Measurements from ENCODE around the gene IGFBP3.
A peak's percentile ranks its signal among the peaks of the same experiment; 100 is the strongest.

IGFBP3 gene

DNA sequence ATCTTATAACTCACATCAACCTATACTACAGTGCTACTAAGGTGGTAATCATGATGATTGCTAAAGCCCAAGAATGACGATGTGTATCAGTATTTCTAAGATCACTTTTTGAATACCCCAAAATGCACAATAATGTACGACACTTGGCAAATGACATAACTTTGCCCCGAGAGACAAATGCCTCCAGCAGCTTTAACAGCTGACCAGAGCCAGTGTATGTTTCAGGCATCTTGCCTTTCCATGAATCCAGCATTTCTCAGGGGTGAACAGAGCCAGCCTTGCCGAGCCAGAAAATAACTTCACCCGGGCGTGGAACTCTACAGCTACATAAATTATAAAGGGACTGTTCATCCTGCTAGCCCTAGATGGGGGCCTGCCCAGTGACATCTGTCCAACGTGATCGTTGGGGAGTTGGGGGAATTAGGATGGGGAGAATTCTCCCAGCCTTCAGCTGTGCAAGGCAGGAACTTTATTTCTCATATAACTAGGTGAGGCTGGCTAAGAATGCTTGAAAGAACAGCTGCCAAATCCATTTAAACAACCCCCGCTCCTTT lies 1.8 kb downstream of the IGFBP3 start:
- ChIA-PET CTCF (interaction anchor here (1.3 to 2.9 kb wide), 6 partner anchors 11 to 1262 kb away, joined by 5 to 21 read pairs (median 10); no protein-coding TSS in a partner anchor), POLR2A (no interaction called here)
- TF ChIP-seq, protein P1, sequence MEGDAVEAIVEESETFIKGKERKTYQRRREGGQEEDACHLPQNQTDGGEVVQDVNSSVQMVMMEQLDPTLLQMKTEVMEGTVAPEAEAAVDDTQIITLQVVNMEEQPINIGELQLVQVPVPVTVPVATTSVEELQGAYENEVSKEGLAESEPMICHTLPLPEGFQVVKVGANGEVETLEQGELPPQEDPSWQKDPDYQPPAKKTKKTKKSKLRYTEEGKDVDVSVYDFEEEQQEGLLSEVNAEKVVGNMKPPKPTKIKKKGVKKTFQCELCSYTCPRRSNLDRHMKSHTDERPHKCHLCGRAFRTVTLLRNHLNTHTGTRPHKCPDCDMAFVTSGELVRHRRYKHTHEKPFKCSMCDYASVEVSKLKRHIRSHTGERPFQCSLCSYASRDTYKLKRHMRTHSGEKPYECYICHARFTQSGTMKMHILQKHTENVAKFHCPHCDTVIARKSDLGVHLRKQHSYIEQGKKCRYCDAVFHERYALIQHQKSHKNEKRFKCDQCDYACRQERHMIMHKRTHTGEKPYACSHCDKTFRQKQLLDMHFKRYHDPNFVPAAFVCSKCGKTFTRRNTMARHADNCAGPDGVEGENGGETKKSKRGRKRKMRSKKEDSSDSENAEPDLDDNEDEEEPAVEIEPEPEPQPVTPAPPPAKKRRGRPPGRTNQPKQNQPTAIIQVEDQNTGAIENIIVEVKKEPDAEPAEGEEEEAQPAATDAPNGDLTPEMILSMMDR (IDR thresholded peaks at IDR 0.05; ENCODE audit: control extremely low read depth, extremely low read depth, low read depth, missing control alignments) = no peak
- no peak for DNase-seq (ENCODE audit: extremely low spot score)

GRCh38 chr7:45918556-45918955 lies 2.5 kb downstream of the IGFBP3 start:
- TF ChIP-seq, protein P1 (IDR thresholded peaks at IDR 0.05; ENCODE audit: control extremely low read depth, extremely low read depth, low read depth, missing control alignments) = no peak
- no peak for DNase-seq (ENCODE audit: extremely low spot score)
- ChIA-PET CTCF (interaction anchor here (0.9 to 2.9 kb wide), 14 partner anchors 10 to 1335 kb away, joined by 3 to 21 read pairs (median 6); no protein-coding TSS in a partner anchor), POLR2A (no interaction called here)

DNA sequence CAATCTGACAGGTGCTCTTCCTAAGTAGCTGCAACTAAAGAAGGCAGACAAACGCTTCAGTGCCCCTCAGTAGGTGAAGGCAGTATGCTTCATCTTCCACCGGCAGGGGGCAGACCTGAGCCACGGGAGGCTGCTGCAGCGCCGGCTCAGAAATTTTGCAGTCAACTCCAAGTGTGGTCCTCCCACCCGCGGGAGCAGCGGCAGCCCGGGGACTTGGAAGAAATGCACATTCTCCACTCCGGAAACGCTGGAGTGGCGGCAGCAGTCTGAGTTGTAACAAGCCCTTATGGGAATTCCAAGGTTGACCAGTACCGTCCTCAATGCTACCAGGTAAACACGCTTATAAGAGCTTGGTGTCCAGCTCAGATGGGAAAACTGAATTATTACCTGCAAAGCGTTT lies 3.4 kb downstream of the IGFBP3 start:
- CTCF ChIA-PET = interaction anchor here (0.6 to 2.9 kb wide), 22 partner anchors 18 to 1338 kb away, joined by 3 to 21 read pairs (median 5); no protein-coding TSS in a partner anchor
- DNase-seq (ENCODE audit: extremely low spot score) = peak; percentile 82
- POLR2A ChIA-PET = no interaction called here

DNA sequence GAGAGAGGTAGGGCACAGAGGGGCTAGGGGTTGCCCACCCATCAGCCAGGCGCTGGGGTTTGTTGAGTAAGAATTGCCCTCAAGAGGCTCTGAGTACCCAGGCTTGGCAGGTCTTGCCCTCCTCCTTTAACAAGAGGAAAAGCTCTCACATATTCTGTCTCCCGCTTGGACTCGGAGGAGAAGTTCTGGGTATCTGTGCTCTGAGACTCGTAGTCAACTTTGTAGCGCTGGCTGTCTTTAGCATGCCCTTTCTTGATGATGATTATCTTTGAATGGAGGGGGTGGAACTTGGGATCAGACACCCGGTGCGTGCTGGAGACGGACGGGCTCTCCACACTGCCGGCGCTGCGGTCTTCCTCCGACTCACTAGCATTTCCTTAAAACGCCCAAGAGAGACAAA lies 4.0 kb downstream of the IGFBP3 start:
- no peak for DNase-seq (ENCODE audit: extremely low spot score)
- TF ChIP-seq, protein P1 (IDR thresholded peaks at IDR 0.05; ENCODE audit: control extremely low read depth, extremely low read depth, low read depth, missing control alignments) = no peak
- ChIA-PET CTCF (interaction anchor here (0.9 to 2.9 kb wide), 17 partner anchors 19 to 1264 kb away, joined by 3 to 21 read pairs (median 5); no protein-coding TSS in a partner anchor), POLR2A (no interaction called here)

More for the DNA sequence above, 3.4 kb downstream of the IGFBP3 start:
- TF ChIP-seq, protein P1 (IDR thresholded peaks at IDR 0.05; ENCODE audit: control extremely low read depth, extremely low read depth, low read depth, missing control alignments) = peak; percentile 81

DNA sequence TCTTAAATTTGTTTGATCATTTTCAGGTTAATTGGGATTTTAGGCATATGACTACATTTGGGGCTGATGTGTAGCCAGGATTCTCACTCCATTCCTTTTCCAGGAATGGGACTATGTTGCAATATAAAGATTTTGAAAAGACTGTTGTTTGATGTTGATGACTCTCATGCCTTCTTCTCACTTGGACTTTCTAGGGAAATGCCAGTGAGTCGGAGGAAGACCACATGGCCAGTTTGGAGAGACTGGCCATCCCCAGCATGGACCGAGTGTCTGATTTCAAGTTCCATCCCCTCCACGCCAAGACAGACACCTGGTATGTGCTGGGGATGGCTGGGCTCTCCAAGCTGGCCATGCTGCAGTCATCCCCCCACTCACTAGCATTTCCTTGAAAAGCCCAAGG lies 5.5 kb downstream of the IGFBP3 start:
- CTCF ChIA-PET = interaction anchor here (0.8 to 2.5 kb wide), 5 partner anchors 15 to 1265 kb away, joined by 3 to 6 read pairs (median 3); no protein-coding TSS in a partner anchor
- no peak for DNase-seq (ENCODE audit: extremely low spot score)
- POLR2A ChIA-PET = no interaction called here
- TF ChIP-seq, protein P1 (IDR thresholded peaks at IDR 0.05; ENCODE audit: control extremely low read depth, extremely low read depth, low read depth, missing control alignments) = no peak

DNA sequence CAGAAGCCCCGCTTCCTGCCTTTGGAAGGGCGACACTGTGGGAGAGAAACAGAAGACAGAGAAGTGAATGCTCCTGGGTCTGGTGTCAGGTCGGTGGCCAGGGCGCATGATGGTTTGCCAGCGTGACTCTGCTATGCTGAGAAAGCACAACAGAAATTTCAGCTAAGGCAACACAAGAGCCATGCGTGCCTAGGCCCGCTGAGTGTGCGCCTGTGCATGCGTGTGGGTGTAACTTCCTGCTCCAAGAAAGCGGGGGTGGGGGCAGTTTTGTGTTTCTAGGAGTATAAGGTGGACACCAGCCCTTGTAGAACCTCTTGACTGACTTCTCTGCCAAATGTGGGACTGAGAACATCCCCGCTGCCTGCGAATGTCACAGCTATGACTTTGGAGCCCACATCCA lies 6.2 kb downstream of the IGFBP3 start:
- ChIA-PET POLR2A (no interaction called here), CTCF (interaction anchor here (0.8 to 2.5 kb wide), 5 partner anchors 9 to 1265 kb away, joined by 3 to 6 read pairs (median 3); no protein-coding TSS in a partner anchor)
- no peak for DNase-seq (ENCODE audit: extremely low spot score)
- TF ChIP-seq, protein P1 (IDR thresholded peaks at IDR 0.05; ENCODE audit: control extremely low read depth, extremely low read depth, low read depth, missing control alignments) = no peak
